ENCODE measurements around the gene ASTE1.

Gene ASTE1

GRCh38 chr3:131031660-131032059, 5.0 kb upstream of the ASTE1 start:
- TF ChIP-seq CTCF (IDR thresholded peaks at IDR 0.05), result no peak
- no peak for TF ChIP-seq ZFX (IDR thresholded peaks at IDR 0.05; ENCODE audit: borderline replicate concordance)
- no peak overlapping the region for H3K27ac ChIP-seq

- no peak overlapping the region for H3K27ac ChIP-seq
- TF ChIP-seq ZFX (IDR thresholded peaks at IDR 0.05; ENCODE audit: borderline replicate concordance), result no peak
These were observed 2.2 kb upstream of the ASTE1 start for GRCh38 chr3:131028844-131029243.

GRCh38 chr3:131025539-131025938, 1.1 kb downstream of the ASTE1 start:
- H3K27ac ChIP-seq, result peak overlapping the region; percentile 95
- no peak for TF ChIP-seq ZFX (IDR thresholded peaks at IDR 0.05; ENCODE audit: borderline replicate concordance)
- TF ChIP-seq CTCF (IDR thresholded peaks at IDR 0.05), result no peak

GRCh38 chr3:131020122-131020693, 6.4 kb downstream of the ASTE1 start:
- no peak overlapping the region for H3K27ac ChIP-seq
- TF ChIP-seq CTCF (IDR thresholded peaks at IDR 0.05), result no peak
- TF ChIP-seq ZFX (IDR thresholded peaks at IDR 0.05; ENCODE audit: borderline replicate concordance), result no peak

GRCh38 chr3:131018970-131019369, 7.7 kb downstream of the ASTE1 start:
- TF ChIP-seq CTCF (IDR thresholded peaks at IDR 0.05), result no peak
- TF ChIP-seq ZFX (IDR thresholded peaks at IDR 0.05; ENCODE audit: borderline replicate concordance), result no peak

GRCh38 chr3:131009698-131010097, 16.9 kb downstream of the ASTE1 start:
- no peak overlapping the region for H3K27ac ChIP-seq
- no peak for TF ChIP-seq CTCF (IDR thresholded peaks at IDR 0.05)
- no peak for TF ChIP-seq ZFX (IDR thresholded peaks at IDR 0.05; ENCODE audit: borderline replicate concordance)

More at GRCh38 chr3:131018970-131019369, 7.7 kb downstream of the ASTE1 start:
- no peak overlapping the region for H3K27ac ChIP-seq

- no peak overlapping the region for H3K27ac ChIP-seq
- TF ChIP-seq ZFX (IDR thresholded peaks at IDR 0.05; ENCODE audit: borderline replicate concordance) (no peak), CTCF (IDR thresholded peaks at IDR 0.05) (no peak)
These were observed 18.3 kb downstream of the ASTE1 start for GRCh38 chr3:131008326-131008725.

GRCh38 chr3:131007782-131008181, 18.8 kb downstream of the ASTE1 start:
- no peak overlapping the region for H3K27ac ChIP-seq
- no peak for TF ChIP-seq CTCF (IDR thresholded peaks at IDR 0.05)
- TF ChIP-seq ZFX (IDR thresholded peaks at IDR 0.05; ENCODE audit: borderline replicate concordance), result no peak
